HepG2 (cell line): Measurements from ENCODE around the gene TMEM214. TPM values are rescaled to one million over a fixed set of nuclear protein-coding genes. Genes with fewer than 3 reads are reported as not detected.
A peak's percentile ranks its signal among the peaks of the same experiment; 100 is the strongest.

Experiments
- HDAC1 ChIP-seq: sonication (generic); formaldehyde crosslinking; IDR thresholded peaks from 2 replicates; pipeline ENCODE4 v1.5.1; 2020; ENCODE audit warnings: mild to moderate bottlenecking, missing genetic modification reagents
- HNF1A ChIP-seq, 2 experiments: sonication (generic) in 1 of 2; formaldehyde crosslinking in 1 of 2; IDR thresholded peaks; 2 replicates each; pipeline versions ENCODE4 v1.4.0 to v1.6.1; 2016 to 2020; ENCODE audit warnings: borderline replicate concordance in 1 of 2, low read depth in 1 of 2, mild to moderate bottlenecking in 1 of 2, missing genetic modification reagents in 1 of 2
- HNRNPL ChIP-seq: fragments of 200-400 bp; formaldehyde crosslinking; IDR thresholded peaks from 2 replicates; pipeline ENCODE4 v1.6.1; 2017; ENCODE audit warnings: mild to moderate bottlenecking, low read depth, low read length
- NFIB ChIP-seq: sonication (generic); formaldehyde crosslinking; IDR thresholded peaks from 2 replicates; pipeline ENCODE4 v1.9.0; 2021; ENCODE audit warnings: missing genetic modification reagents, mild to moderate bottlenecking, borderline replicate concordance
- NKX3-1 ChIP-seq: sonication (generic); formaldehyde crosslinking; IDR thresholded peaks from 2 replicates; pipeline ENCODE4 v1.5.0; 2020; ENCODE audit warnings: missing genetic modification reagents
- NONO ChIP-seq, 2 experiments: fragments of 450-650 bp in 1 of 2; sonication (generic) in 1 of 2; formaldehyde crosslinking in 1 of 2; IDR thresholded peaks in 1 of 2; conservative IDR thresholded peaks in 1 of 2; 2 replicates each; pipeline versions ENCODE4 v1.6.1 to v1.8.0; 2017 to 2022; ENCODE audit warnings: mild to moderate bottlenecking in 1 of 2, missing genetic modification reagents in 1 of 2, moderate library complexity in 1 of 2
- SAP130 ChIP-seq: IDR thresholded peaks from 2 replicates; pipeline ENCODE4 v1.6.1; 2016; ENCODE audit warnings: low read depth
- SMAD9 ChIP-seq: sonication (generic); formaldehyde crosslinking; IDR thresholded peaks from 2 replicates; pipeline ENCODE4 v1.5.1; 2020; ENCODE audit warnings: mild to moderate bottlenecking, missing genetic modification reagents
- ZBTB42 ChIP-seq: sonication (generic); formaldehyde crosslinking; IDR thresholded peaks from 2 replicates; pipeline ENCODE4 v1.5.0; 2020; ENCODE audit warnings: mild to moderate bottlenecking, missing genetic modification reagents
- ZNF121 ChIP-seq: sonication (generic); formaldehyde crosslinking; IDR thresholded peaks from 2 replicates; pipeline ENCODE4 v1.5.0; 2020; ENCODE audit warnings: mild to moderate bottlenecking, missing genetic modification reagents
- ZNF280B ChIP-seq: sonication (generic); formaldehyde crosslinking; IDR thresholded peaks from 2 replicates; pipeline ENCODE4 v1.5.0; 2020; ENCODE audit warnings: missing genetic modification reagents, mild to moderate bottlenecking, borderline replicate concordance
- ZNF512 ChIP-seq: sonication (generic); formaldehyde crosslinking; IDR thresholded peaks from 2 replicates; pipeline ENCODE4 v1.4.0; 2020; ENCODE audit warnings: mild to moderate bottlenecking, missing genetic modification reagents
- ZNF687 ChIP-seq: sonication (generic); formaldehyde crosslinking; IDR thresholded peaks from 2 replicates; pipeline ENCODE4 v1.5.1; 2020; ENCODE audit warnings: mild to moderate bottlenecking, missing genetic modification reagents, moderate library complexity
- polyA plus RNA-seq, 8 experiments: library from polyadenylated mRNA; depleted of rRNA in 3 of 8; stranded (reverse) in 7 of 8; unstranded in 1 of 8; fragments of >200 nt; fragmentation: Illumina TruSeq in 4 of 8; extraction: Trizol in 4 of 8; gene quantifications; 2 replicates each; pipeline versions ENCODE4 v1.2.1 to v1.2.3, GENCODE V29; 2011 to 2016; ENCODE audit warnings: low read depth in 4 of 8, missing spikeins in 1 of 8, mixed read lengths in 1 of 8; ENCODE audit not compliant: insufficient read depth in 1 of 8
- total RNA-seq, 5 experiments: library from RNA; depleted of rRNA; stranded (reverse); fragments of >200 nt; fragmentation: Illumina TruSeq; extraction: Trizol; gene quantifications; 2 replicates each; pipeline ENCODE4 v1.2.3, GENCODE V29; 2016; ENCODE audit warnings: low read depth in 1 of 5
- TF ChIP-seq, protein P1 (sequence below): sonication (generic); formaldehyde crosslinking; IDR thresholded peaks from 2 replicates; pipeline ENCODE4 v1.5.0; 2020; ENCODE audit warnings: missing genetic modification reagents, mild to moderate bottlenecking, borderline replicate concordance

TMEM214 gene
- total and polyA plus RNA-seq, 2 of the 13 experiments (the other 11 are each of a cell fraction or from before 2014, with no cell fraction given) = 58.3 to 132 TPM

DNA sequence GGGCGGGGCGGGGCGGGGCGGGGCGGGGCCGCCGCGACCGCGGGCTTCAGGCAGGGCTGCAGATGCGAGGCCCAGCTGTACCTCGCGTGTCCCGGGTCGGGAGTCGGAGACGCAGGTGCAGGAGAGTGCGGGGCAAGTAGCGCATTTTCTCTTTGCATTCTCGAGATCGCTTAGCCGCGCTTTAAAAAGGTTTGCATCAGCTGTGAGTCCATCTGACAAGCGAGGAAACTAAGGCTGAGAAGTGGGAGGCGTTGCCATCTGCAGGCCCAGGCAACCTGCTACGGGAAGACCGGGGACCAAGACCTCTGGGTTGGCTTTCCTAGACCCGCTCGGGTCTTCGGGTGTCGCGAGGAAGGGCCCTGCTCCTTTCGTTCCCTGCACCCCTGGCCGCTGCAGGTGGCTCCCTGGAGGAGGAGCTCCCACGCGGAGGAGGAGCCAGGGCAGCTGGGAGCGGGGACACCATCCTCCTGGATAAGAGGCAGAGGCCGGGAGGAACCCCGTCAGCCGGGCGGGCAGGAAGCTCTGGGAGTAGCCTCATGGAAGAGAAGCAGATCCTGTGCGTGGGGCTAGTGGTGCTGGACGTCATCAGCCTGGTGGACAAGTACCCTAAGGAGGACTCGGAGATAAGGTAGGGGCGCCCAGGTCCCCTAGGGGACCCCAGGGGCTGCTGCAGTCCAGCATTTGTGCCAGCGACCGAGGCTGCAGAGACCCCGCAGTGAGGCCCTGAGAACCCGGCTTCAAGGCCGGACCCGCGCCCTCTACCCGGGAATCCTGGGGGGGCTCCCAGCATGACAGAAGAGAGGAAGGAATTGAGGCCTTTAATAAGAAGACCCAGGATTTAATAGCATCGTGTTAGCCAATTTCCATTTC, 54.2 kb downstream of the TMEM214 start, which contains the start of gene KHK (continued):
- TF ChIP-seq HNF1A (IDR thresholded peaks at IDR 0.05; ENCODE audit: low read depth) (peak; percentile 30; the same call in 1 of the 2 replicates), HNF1A (CRISPR knock-in tag; IDR thresholded peaks at IDR 0.05; ENCODE audit: borderline replicate concordance) (0 out of 2 replicates have a peak, but pooled peaks have one; percentile 0), HDAC1 (CRISPR knock-in tag) (peak; percentile 73), ZNF687 (CRISPR knock-in tag) (peak; percentile 93), SMAD9 (no peak), NFIB (CRISPR knock-in tag) (no peak), NONO (IDR thresholded peaks at IDR 0.05) (no peak), NONO (CRISPR knock-in tag; conservative IDR thresholded peaks at IDR 0.05) (no peak; the same call in none of the 2 replicates), NKX3-1 (CRISPR knock-in tag) (0 out of 2 replicates have a peak, but pooled peaks have one; percentile 16), HNRNPL (0 out of 2 replicates have a peak, but pooled peaks have one; percentile 36), ZBTB42 (CRISPR knock-in tag) (peak; percentile 69; the same call in 1 of the 2 replicates), SAP130 (CRISPR knock-in tag) (peak; percentile 75), ZNF512 (CRISPR knock-in tag) (no peak), ZNF121 (CRISPR knock-in tag) (no peak), ZNF280B (CRISPR knock-in tag) (peak; percentile 77; the same call in 1 of the 2 replicates)
- TF ChIP-seq, protein P1, sequence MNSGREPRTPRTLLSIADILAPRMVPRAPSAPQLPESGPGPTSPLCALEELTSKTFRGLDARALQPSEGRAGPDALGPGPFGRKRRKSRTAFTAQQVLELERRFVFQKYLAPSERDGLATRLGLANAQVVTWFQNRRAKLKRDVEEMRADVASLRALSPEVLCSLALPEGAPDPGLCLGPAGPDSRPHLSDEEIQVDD (CRISPR knock-in tag) = no peak; the same call in 1 of the 2 replicates
